HG03097 (cell line): ENCODE measurements around the gene FHL2.

ENCODE experiments used
- ATAC-seq: cut with Tn5 transposase; IDR thresholded peaks from one replicate; pipeline ENCODE4 v1.9.1; 2021; ENCODE audit not compliant: unreplicated experiment, low FRiP score

Gene FHL2

DNA sequence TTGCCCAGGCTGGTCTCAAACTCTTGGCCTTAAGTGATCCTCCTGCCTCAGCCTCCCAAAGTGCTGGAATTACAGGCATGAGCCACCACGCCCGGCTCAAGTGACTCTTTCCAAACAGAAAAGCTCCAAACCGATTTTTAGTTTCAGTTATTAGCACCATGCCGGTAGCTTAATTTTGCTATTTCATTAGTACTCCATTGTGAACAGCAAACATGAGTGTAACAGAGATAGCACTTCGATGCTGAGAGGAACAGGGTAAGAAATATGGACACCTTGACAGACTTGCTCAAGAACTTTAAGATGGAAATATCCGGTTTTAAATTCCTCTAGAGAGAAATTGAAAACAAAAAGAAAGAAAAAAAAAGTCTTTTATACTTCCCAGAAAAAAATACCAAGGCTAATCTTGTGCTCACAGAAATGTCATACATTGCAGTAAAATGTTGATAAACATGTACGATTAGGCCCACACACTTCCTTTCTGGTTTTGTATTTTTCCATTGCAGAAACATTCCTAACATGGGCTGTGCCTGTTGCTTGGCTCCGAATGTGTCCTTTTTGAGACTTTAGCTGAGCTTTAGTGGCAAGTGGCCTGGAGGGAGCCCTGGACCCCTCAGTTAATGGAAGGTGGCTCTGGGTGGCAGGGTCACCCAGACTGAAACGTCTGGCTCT is 18.3 kb downstream of the FHL2 start:
- ATAC-seq = no peak

- no peak for ATAC-seq
These were observed 19.1 kb downstream of the FHL2 start for GRCh38 chr2:105379741-105380186.

GRCh38 chr2:105378921-105379383 is 19.9 kb downstream of the FHL2 start:
- ATAC-seq = no peak

- no peak for ATAC-seq
These were observed 20.5 kb downstream of the FHL2 start for GRCh38 chr2:105378276-105378840.

DNA sequence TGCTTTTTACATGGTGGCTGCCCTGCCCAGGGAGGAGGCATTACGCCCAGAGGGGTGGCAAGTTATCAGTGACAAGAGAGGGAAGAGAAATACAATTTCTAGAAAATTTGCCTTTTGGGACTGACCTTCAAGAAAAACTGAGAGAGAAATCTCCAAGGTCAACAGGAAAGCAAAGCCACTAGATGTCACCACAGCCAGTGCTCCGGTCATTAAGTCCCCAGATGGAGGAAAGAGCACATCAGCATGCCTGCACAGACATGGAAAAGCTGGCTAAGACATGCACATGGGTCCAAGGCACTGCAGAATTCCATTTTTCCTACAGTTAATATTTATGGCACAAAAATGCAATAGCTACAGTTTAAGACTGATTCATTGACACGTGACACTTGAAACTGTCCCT is 21.0 kb downstream of the FHL2 start:
- no peak for ATAC-seq

DNA sequence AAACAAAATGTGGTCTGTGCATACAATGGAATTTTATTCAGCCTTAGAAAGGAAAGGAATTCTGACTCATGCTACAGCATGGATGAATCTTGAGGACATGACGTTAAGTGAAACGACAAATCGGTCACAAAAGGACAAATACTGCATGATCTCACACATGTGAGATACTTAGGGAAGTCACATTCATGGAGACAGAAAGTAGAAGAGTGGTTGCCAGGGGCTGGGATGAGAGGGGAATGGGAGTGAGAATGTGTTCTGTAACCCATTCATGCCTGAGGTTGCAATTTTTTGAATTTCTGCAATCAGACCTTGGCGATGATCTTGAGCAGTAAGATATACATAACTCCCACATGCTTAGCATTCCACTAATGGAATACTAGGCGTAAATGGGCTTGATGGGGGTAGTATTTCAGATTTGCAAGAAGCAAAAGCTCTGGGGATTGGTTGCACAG is 22.0 kb downstream of the FHL2 start:
- no peak for ATAC-seq

DNA sequence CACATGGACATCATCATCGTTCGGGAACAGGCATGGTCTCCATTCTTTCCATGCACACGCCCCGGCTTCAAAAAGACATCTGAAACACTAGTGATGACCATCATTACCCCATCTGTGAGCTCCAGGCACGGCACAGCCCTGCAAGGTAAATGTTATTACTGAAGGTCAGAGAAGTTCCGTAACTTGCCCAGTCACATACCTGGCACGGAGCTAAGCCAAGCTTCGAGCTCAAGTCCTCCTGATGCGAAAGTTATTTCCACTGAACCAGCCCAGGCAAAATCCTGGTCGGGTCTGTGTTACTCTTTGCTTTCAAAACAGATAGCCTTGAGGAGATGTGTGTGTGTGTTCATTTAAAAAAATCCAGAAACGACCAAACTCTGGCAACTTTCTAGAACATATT is 22.8 kb downstream of the FHL2 start:
- ATAC-seq = no peak

- ATAC-seq = no peak
These were observed 23.8 kb downstream of the FHL2 start for GRCh38 chr2:105375001-105375561.

DNA sequence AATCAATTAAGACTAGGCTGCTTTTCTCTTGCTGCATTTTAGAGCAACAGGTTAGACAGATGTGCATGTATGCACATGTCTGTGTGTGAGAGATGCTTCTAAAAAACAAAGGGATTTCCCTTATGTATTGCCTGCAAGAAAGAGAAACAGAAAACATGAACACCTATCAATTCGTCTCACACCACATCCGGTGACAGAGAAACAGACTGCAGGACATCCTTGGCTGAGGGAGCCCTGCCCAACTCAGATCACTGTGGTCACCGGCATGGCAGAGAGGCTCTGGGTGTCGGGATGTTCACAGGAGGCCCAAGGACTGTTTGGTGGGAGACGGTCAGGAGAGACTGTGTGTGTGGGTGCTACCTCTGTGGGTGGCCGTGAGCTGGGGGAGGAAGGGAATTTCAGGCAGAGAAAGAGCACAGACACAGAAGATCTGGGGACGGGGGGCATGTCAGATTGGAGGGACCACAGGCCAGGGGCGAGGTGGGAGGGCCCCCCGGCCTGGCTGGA is 24.9 kb downstream of the FHL2 start:
- peak; percentile 40 for ATAC-seq

GRCh38 chr2:105373344-105373781 is 25.5 kb downstream of the FHL2 start:
- no peak for ATAC-seq

DNA sequence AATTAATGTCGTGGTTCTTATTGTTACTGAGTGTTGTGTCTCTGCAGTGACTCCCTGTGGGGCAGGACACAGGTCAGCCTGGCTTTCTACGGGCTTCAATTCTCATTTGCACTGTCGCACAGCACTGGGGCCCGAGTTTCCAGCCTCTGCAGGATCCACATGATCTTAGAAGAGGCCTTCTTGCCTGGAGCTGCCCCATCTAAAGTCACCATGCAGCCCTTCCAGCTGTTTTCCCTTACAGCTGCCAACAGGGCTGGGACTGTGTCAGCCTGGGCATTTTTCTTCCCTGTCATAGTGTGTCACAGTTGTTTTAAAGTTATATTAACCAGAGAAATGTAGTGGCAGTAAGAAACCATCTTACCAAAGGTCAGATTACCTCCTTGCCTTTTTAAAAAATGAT is 27.0 kb downstream of the FHL2 start:
- ATAC-seq = no peak

DNA sequence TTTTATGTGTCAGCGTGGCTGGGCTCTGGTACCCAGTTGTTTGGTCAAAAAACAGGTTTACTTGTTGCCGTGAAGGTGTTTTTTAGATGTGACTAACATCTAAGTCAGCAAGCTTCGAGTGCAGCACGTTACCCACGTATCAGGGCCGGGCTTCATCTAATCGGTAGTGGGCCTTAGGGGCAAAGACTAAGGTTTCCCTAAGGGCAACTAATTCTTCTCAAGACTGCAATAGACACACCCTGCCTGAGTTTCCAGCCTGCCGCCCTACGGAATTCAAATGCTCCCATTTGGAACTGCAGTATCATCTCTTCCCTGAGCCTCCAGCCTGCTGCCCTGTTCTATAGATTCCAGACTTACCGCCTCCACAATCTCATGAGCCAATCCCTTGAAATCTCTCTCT is 27.7 kb downstream of the FHL2 start:
- no peak for ATAC-seq

- peak; percentile 97 for ATAC-seq
These were observed 28.8 kb downstream of the FHL2 start for GRCh38 chr2:105369777-105370690.

GRCh38 chr2:105368759-105369408 is 30.0 kb downstream of the FHL2 start:
- ATAC-seq = no peak

DNA sequence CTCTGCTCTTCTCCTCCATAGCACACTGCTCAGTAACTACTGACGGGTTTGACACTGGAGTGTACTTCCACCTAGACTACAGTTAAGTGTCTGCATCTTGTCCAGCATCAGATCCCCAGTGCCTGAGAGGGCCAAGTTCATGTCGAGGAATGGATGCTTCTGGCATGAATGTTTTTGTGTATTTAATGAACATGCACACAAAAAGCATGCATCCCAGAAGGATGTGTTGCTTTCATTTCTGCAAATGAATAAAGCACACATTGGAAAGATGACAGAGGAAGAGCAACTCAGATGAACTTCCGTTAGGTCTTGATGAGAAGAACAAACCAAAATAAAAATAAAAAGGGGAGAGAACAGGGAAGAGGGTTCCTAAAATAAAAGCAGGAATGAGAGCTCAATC is 33.6 kb downstream of the FHL2 start:
- ATAC-seq = no peak

DNA sequence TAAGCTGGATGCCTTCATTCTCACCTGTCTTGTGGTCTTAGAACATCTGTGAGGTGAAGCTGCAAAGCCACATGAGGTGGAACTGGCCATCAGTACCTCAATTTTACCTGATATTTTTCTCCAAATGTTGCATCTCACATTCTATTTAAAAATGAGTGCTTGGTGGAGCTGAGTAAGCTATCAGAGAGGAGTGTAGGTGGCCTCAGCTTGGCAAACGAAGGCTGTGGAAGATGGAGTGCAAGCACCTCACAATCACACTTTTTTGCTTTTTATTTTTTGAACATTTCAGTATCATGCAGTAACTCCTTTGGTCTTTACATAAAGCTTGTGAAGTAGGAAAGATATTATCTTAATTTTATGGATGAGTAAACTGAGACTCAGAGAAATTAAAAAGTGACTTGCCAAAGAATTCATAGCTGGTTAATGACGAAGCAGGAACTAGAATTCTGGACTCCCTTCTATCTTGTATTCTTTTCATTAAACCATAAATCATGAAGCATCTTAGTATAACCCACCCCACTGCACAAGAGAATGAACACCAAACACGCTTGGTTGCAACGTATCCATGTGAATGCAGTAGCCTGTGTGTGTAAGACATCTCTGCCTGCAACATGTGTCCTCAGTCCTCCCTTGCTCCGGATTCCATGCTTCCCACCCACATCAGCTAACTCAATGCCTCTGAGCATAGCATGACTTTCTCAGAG is 34.3 kb downstream of the FHL2 start:
- no peak for ATAC-seq

GRCh38 chr2:105362862-105363591 is 35.8 kb downstream of the FHL2 start:
- no peak for ATAC-seq

DNA sequence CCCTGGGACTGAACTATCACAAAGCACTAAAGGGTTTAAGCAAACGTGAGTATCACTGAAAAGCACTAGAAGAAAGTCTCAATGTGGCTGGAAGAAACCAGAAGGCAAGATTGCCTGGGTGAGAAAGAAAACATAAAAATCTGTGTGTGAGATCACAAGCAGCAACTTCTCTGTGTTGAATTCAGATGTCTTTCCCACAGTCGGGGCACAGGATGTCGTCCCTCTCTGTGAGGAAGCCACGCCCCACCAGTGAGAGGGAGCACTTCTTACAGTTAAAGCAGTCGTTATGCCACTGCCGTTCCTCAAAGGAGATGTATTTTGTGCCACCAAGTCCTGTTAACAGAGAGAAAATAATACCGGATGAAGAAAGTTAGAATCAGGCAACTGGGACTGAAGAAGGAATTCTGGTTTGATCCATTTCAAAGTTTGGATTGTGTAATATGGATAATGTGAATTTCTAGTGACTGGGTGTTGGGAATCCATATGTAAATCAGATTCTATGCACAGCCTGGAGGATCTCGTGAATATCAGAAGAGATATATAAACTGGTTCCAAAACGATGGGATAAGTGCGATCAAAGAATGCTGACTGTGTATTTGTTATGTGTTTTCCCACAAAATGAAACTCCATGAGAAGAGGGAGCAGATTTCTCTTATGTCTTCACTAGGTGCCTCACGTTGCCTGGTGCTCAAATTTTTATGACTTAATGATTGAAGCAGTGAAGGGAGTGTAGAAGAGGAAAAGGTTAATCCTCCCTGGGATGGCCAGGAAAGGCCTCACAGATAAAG is 37.6 kb downstream of the FHL2 start:
- no peak for ATAC-seq
